Fibroblast of the aortic adventitia (primary cell): ENCODE measurements around the gene TANGO2. TPM values are rescaled to one million over a fixed set of nuclear protein-coding genes. Genes with fewer than 3 reads are reported as not detected.

Experiments used
- DNase-seq: peaks from one replicate; pipeline ENCODE4 v3.0.0-alpha.2; 2010; ENCODE audit warnings: low read depth
- H3K4me3 ChIP-seq: 2 replicates; pipeline ENCODE4 v1.5.1; 2011; ENCODE audit warnings: low read depth, mild to moderate bottlenecking, control low read depth, low read length, moderate library complexity
- CTCF ChIP-seq: IDR thresholded peaks from 2 replicates; pipeline ENCODE4 v1.5.1; 2011; ENCODE audit warnings: mild to moderate bottlenecking, low read length, control low read depth, inconsistent platforms; ENCODE audit not compliant: insufficient read depth
- total RNA-seq: library from RNA; depleted of rRNA; stranded (reverse); fragments of >200 nt; gene quantifications from 2 replicates; pipeline ENCODE4 v1.2.3, GENCODE V29; 2012; ENCODE audit warnings: low replicate concordance

TANGO2 gene
- total RNA-seq, 1 donor, result 41.7 TPM

DNA sequence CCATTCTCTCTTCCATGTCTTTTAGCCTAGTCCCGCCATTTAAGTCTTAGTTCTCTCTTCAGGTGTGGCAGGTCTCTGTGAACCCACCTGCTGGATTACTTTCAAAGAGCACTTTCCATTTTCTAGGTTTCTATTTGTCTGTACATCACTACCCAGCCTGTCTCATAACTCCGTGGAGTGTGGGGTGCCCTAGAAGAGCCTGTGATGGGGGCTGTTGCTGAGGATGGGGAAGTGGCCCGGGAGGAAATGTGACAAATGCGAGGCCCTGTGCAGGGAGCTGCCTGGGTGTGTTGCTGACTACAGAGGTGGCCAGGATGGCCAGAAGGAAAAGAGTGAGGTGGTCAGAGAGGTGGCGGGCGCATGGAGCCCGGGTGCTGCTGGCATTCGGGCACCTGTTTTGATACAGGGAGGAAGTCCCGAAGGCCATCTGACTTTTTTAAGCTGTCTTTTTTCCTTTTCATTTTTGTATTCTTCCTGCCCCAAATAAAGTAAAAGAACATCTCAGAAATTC, 69.9 kb downstream of the TANGO2 start:
- DNase-seq, result no peak
- H3K4me3 ChIP-seq, result no peak overlapping the region
- TF ChIP-seq CTCF, result no peak

DNA sequence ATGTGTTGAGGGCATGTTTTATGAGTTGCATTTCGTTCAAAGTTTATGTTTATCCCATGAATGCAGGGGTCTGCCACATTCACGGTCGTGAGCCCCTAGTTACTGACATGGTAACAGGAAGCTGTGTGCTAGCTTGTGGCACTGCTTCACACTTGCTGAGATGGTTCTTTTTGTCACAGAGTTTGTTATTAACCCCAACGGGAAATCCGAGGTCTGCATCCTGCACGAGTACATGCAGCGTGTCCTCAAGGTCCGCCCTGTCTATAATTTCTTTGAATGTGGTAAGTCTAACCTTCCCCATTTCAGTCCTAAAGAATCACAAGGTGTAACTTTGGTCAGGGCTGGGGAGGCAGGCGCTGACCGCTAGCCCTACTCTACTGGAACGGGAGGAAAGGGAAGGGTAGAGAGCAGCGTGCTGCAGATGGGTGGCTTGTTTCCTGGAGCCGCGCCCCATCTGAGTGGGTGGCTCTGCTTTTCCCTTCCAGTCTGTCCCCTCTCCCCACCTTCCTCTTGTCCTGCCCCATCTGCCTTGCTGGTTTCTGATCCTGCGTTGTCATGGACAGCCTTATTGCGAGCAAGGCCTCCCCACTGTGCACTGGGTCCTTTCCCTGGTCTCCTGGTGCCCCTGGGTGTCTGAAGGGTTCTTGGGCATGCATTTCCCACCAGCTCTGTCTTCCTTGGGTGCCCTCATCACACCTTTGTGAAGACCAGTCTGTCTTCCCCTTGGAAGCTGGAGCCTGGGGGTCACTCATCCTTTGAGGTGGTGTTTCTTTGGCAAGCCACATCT, 71.0 kb downstream of the TANGO2 start:
- H3K4me3 ChIP-seq, result no peak overlapping the region
- no peak for DNase-seq
- TF ChIP-seq CTCF, result no peak

GRCh38 chr22:20092477-20092854, 71.6 kb downstream of the TANGO2 start:
- TF ChIP-seq CTCF, result no peak
- DNase-seq, result no peak

DNA sequence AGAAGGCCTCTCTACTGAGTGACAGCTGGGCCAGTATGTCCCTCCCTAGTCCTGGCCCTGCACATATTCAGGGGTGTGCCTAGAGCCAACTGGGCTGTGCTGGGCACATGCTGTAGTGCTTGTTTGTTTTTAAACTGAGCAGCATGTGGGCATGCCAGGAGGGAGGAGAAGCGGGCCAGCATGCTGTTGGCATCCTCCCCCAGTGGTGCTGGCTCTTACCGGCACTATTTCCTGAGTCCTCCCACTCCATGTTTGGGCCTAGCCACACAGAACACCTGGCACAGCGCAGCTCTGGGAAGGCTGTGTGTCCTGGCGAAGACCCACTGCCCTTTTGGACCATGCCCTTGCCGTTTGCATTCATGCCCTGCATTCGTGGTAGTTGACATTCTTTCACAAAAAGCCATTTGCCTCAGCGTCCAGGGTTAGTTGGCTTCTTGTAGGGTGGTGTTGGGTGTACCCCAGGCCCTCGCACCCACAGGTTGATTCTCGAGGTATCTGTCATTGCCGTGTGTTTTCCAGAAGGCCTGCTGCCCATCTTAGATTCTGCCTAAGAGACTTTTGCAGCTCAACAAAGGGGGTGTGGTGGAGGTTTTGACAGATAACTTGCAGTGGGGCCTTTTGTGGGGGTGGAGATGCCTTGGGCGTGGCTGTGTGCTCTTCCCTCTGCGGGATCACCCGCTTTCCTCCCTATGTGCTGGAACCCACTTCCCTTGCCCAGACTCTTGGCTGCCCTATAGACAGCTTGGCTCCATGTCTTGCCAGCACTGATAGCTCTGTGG, 72.7 kb downstream of the TANGO2 start:
- no peak overlapping the region for H3K4me3 ChIP-seq
- no peak for TF ChIP-seq CTCF
- DNase-seq, result no peak

More at GRCh38 chr22:20092477-20092854, 71.6 kb downstream of the TANGO2 start:
- no peak overlapping the region for H3K4me3 ChIP-seq

DNA sequence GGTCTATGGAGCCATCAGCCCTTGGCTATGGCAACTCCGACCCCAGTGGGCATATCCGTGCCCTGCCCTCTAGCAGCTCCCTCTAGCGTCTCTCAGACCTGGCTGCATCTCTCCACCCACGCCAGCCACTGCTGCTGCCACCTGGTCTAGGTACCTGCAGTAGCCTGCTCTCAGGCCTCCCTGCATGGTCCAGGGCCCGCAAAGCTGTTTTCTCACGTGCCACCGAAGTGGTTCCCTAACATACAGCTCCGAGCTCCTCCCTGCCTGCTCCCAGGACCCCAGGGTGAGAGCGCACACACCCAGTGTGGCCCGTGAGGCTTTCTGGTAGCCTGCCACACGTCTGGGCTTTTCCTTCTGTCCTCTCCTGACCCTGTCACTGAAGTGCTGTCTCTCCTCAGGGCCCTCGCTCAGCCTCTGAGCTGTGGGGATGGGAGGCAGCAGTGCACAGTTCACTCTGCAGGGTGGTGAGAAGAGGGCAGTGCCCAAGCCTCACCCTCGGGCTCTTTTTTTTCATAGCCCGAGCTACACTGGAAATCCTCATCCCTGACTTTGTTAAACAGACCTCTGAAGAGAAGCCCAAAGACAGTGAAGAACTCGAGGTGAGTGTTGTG, 73.4 kb downstream of the TANGO2 start:
- DNase-seq, result no peak
- H3K4me3 ChIP-seq, result no peak overlapping the region
- TF ChIP-seq CTCF, result no peak

DNA sequence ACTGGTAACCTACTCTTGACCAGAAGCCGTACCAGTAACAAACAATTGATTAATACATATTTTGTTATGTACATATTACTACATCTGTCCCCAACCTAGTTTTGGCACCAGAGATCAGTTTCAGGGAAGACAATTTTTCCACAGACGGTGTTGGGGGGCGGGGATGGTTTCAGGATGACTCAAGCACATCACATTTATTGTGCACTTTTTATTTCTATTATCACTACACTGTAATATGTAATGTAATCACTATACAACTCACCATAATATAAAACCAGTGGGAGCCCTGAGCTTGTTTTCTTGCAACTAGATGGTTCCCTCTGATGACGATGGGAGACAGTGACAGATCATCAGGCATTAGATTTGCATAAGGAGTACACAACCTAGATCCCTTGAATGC, 74.6 kb downstream of the TANGO2 start:
- DNase-seq, result no peak
- no peak overlapping the region for H3K4me3 ChIP-seq
- no peak for TF ChIP-seq CTCF
